ENCODE measurements around the gene RITA1.

Gene RITA1

DNA sequence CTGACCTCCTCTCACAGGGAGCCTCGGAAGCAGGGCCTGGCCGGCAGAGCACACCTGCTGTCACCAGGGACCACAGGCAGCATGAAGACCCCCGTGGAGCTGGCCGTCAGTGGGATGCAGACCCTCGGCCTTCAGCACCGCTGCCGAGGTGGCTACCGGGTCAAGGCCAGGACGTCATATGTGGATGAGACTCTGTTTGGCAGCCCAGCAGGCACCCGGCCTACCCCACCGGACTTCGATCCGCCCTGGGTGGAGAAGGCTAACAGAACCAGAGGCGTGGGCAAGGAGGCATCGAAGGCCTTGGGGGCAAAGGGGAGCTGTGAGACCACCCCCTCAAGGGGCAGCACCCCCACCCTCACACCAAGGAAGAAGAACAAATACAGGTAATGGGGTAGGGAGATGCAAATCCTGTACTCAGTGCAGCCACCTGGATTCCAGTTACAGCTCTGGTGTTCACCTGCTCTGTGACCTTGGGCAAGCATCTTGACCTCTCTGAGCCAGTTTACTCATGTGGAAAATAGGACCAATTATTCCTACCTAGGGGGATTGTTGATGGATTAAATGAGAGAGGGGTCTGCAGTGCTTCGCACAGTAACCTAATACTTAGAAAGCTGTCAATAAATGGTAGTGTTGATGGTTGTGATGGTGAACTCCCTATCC, 1.3 kb downstream of the RITA1 start:
- Histone ChIP-seq H4K20me1 (ENCODE audit: insufficient read depth, low read length) (no peaks in the 10 kb centered on the region), H3K9ac (ENCODE audit: low read length) (peak overlapping the region; percentile 82), H3F3A (ENCODE audit: insufficient read depth, low read length) (no peaks in the 10 kb centered on the region), H3K4me2 (ENCODE audit: low read length) (peak overlapping the region; percentile 74), H3K79me2 (ENCODE audit: insufficient read depth, low read length) (peaks cover 40% of the 10 kb centered on the region), H3K9me3 (ENCODE audit: low read length) (no peaks in the 10 kb centered on the region), H3K4me3 (ENCODE audit: low read depth, low read length, poor library complexity, severe bottlenecking) (peak overlapping the region; percentile 88), H3K9me2 (ENCODE audit: low read depth, low read length) (no peaks in the 10 kb centered on the region), H3K4me1 (ENCODE audit: insufficient read depth, low read length, severe bottlenecking) (peaks cover 44% of the 10 kb centered on the region), H3K36me3 (ENCODE audit: insufficient read depth, low read length) (peaks cover 60% of the 10 kb centered on the region), H2AFZ (ENCODE audit: low read length) (no peak overlapping the region), H3K27ac (ENCODE audit: low read depth, low read length, poor library complexity, severe bottlenecking) (peak overlapping the region; percentile 76), H3K27me3 (ENCODE audit: insufficient read depth, low read length) (no peaks in the 10 kb centered on the region)
- no peak for TF ChIP-seq EZH2 (IDR thresholded peaks at IDR 0.05; ENCODE audit: borderline replicate concordance, low read length)
- TF ChIP-seq, protein P1, sequence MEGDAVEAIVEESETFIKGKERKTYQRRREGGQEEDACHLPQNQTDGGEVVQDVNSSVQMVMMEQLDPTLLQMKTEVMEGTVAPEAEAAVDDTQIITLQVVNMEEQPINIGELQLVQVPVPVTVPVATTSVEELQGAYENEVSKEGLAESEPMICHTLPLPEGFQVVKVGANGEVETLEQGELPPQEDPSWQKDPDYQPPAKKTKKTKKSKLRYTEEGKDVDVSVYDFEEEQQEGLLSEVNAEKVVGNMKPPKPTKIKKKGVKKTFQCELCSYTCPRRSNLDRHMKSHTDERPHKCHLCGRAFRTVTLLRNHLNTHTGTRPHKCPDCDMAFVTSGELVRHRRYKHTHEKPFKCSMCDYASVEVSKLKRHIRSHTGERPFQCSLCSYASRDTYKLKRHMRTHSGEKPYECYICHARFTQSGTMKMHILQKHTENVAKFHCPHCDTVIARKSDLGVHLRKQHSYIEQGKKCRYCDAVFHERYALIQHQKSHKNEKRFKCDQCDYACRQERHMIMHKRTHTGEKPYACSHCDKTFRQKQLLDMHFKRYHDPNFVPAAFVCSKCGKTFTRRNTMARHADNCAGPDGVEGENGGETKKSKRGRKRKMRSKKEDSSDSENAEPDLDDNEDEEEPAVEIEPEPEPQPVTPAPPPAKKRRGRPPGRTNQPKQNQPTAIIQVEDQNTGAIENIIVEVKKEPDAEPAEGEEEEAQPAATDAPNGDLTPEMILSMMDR (IDR thresholded peaks at IDR 0.05; ENCODE audit: low read length): no peak

DNA sequence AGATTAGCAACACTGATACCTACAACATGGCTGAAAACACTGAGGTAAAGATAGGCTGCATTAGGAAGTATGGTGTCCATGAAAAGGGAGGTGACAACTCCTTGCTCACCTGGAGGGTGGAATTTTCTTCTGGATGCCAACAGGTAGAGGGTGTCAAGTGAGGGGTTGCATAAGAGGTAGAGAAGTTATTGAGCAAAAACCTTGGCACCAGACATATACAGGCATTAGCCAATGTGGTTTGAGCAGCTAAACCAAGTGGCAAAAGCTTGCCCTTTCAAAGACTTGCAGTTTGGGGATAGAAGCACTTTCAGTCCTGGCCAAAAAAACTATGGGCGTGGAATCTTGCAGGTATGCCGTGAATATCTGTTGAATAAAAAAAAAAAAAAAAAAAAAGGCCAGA, 3.8 kb downstream of the RITA1 start:
- Histone ChIP-seq H3K27ac (ENCODE audit: low read depth, low read length, poor library complexity, severe bottlenecking) (no peak overlapping the region), H3K36me3 (ENCODE audit: insufficient read depth, low read length) (peaks cover 62% of the 10 kb centered on the region), H3K4me3 (ENCODE audit: low read depth, low read length, poor library complexity, severe bottlenecking) (no peak overlapping the region), H3K27me3 (ENCODE audit: insufficient read depth, low read length) (no peaks in the 10 kb centered on the region), H3K9ac (ENCODE audit: low read length) (no peak overlapping the region), H3K79me2 (ENCODE audit: insufficient read depth, low read length) (peaks cover 20% of the 10 kb centered on the region), H3F3A (ENCODE audit: insufficient read depth, low read length) (no peaks in the 10 kb centered on the region), H3K9me3 (ENCODE audit: low read length) (no peaks in the 10 kb centered on the region), H3K9me2 (ENCODE audit: low read depth, low read length) (no peaks in the 10 kb centered on the region), H2AFZ (ENCODE audit: low read length) (no peak overlapping the region), H4K20me1 (ENCODE audit: insufficient read depth, low read length) (no peaks in the 10 kb centered on the region), H3K4me2 (ENCODE audit: low read length) (no peak overlapping the region), H3K4me1 (ENCODE audit: insufficient read depth, low read length, severe bottlenecking) (peaks cover 37% of the 10 kb centered on the region)
- no peak for TF ChIP-seq EZH2 (IDR thresholded peaks at IDR 0.05; ENCODE audit: borderline replicate concordance, low read length)
- TF ChIP-seq, protein P1 (IDR thresholded peaks at IDR 0.05; ENCODE audit: low read length): no peak

DNA sequence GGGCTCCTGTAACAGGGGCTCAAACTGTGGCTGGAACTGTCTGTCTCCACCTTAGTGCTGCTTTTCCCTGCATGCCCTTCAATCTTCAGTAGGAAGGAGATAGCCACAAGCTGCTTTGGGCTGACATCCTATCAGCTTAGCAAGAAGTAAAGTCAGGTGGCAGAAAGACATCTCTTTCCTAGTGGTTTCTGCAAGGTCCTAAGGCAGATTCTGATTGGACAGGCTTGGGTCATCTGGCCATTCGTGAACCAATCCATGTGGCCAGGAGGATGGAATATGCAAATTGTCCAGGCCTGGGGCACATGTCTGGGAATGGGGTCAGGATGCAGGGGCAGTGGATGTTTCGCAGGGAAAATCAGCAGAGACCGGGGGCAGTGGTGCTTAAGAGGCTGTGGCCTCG, 5.2 kb downstream of the RITA1 start:
- Histone ChIP-seq H3K4me2 (ENCODE audit: low read length) (no peak overlapping the region), H3K4me1 (ENCODE audit: insufficient read depth, low read length, severe bottlenecking) (peaks cover 45% of the 10 kb centered on the region), H3F3A (ENCODE audit: insufficient read depth, low read length) (no peaks in the 10 kb centered on the region), H4K20me1 (ENCODE audit: insufficient read depth, low read length) (no peaks in the 10 kb centered on the region), H3K9me3 (ENCODE audit: low read length) (no peaks in the 10 kb centered on the region), H3K79me2 (ENCODE audit: insufficient read depth, low read length) (peaks cover 20% of the 10 kb centered on the region), H2AFZ (ENCODE audit: low read length) (no peak overlapping the region), H3K36me3 (ENCODE audit: insufficient read depth, low read length) (peaks cover 62% of the 10 kb centered on the region), H3K9me2 (ENCODE audit: low read depth, low read length) (no peaks in the 10 kb centered on the region), H3K9ac (ENCODE audit: low read length) (no peak overlapping the region; the same call in 1 of the 2 replicates), H3K4me3 (ENCODE audit: low read depth, low read length, poor library complexity, severe bottlenecking) (no peak overlapping the region), H3K27ac (ENCODE audit: low read depth, low read length, poor library complexity, severe bottlenecking) (peak overlapping the region; percentile 39), H3K27me3 (ENCODE audit: insufficient read depth, low read length) (no peaks in the 10 kb centered on the region)
- TF ChIP-seq, protein P1 (IDR thresholded peaks at IDR 0.05; ENCODE audit: low read length): no peak
- TF ChIP-seq EZH2 (IDR thresholded peaks at IDR 0.05; ENCODE audit: borderline replicate concordance, low read length): no peak

All from OCI-LY1 (cell line).